K562 (cell line): ENCODE results near the gene WASF2. TPM values are rescaled to one million over a fixed set of nuclear protein-coding genes. Genes with fewer than 3 reads are reported as not detected.
A peak's percentile ranks its signal among the peaks of the same experiment; 100 is the strongest.

ENCODE experiments used
- ARID2 ChIP-seq: fragments of 450-650 bp; IDR thresholded peaks from 2 replicates; pipeline ENCODE4 v1.6.1; 2017; ENCODE audit warnings: antibody characterized with exemption, mild to moderate bottlenecking
- CREBBP ChIP-seq: IDR thresholded peaks from one replicate; pipeline ENCODE4 v1.6.1; 2012; ENCODE audit warnings: low read depth, mild to moderate bottlenecking, control low read depth, inconsistent platforms, low read length
- DIDO1 ChIP-seq: fragments of 450-650 bp; IDR thresholded peaks from 2 replicates; pipeline ENCODE4 v1.6.1; 2016; ENCODE audit warnings: low read depth, missing biosample characterization, missing genetic modification characterization
- ILF3 ChIP-seq: fragments of 450-650 bp; IDR thresholded peaks from 2 replicates; pipeline ENCODE4 v1.6.1; 2018; ENCODE audit warnings: antibody characterized with exemption, mild to moderate bottlenecking, moderate library complexity, borderline replicate concordance
- KAT7 ChIP-seq: sonication (generic); formaldehyde crosslinking; IDR thresholded peaks from 2 replicates; pipeline ENCODE4 v1.8.0; 2022; ENCODE audit warnings: missing genetic modification reagents, mild to moderate bottlenecking, borderline replicate concordance
- KDM2B ChIP-seq: fragments of 250-450 bp; sonication (Bioruptor Pico); IDR thresholded peaks from 2 replicates; pipeline ENCODE4 v1.8.0; 2021; ENCODE audit warnings: mild to moderate bottlenecking, moderate library complexity
- NR2C1 ChIP-seq, 2 experiments: fragments of 450-650 bp; IDR thresholded peaks; 2 replicates each; pipeline ENCODE4 v1.6.1; 2017; ENCODE audit warnings: mild to moderate bottlenecking in 2 of 2, antibody characterized with exemption in 1 of 2, inconsistent platforms in 1 of 2, missing compliant biosample characterization in 1 of 2, missing genetic modification characterization in 1 of 2
- NR2F6 ChIP-seq: fragments of 450-650 bp; formaldehyde crosslinking; IDR thresholded peaks from 2 replicates; pipeline ENCODE4 v1.4.0; 2020; ENCODE audit warnings: mild to moderate bottlenecking
- NR4A1 ChIP-seq, 2 experiments: fragments of 250-450 bp in 1 of 2; fragments of 450-650 bp in 1 of 2; sonication (Bioruptor Pico) in 1 of 2; IDR thresholded peaks; 2 replicates each; pipeline versions ENCODE4 v1.4.0 to v1.6.1; 2016 to 2020; ENCODE audit warnings: mild to moderate bottlenecking in 2 of 2, missing compliant biosample characterization in 1 of 2, missing genetic modification characterization in 1 of 2, moderate library complexity in 1 of 2
- PCBP2 ChIP-seq: fragments of 200-400 bp; formaldehyde crosslinking; IDR thresholded peaks from 2 replicates; pipeline ENCODE4 v1.6.1; 2018; ENCODE audit warnings: low read length, low read depth, mild to moderate bottlenecking, moderate library complexity; ENCODE audit not compliant: poor library complexity, severe bottlenecking
- POLR2G ChIP-seq: fragments of 200-400 bp; formaldehyde crosslinking; IDR thresholded peaks from 2 replicates; pipeline ENCODE4 v1.6.1; 2017; ENCODE audit warnings: low read depth, mild to moderate bottlenecking, antibody characterized with exemption, low read length, moderate library complexity
- POLR3G ChIP-seq: IDR thresholded peaks from 2 replicates; pipeline ENCODE4 v1.6.1; 2011; ENCODE audit not compliant: insufficient read length, insufficient replicate concordance; ENCODE audit errors: extremely low read depth
- RBFOX2 ChIP-seq: fragments of 200-400 bp; formaldehyde crosslinking; IDR thresholded peaks from 2 replicates; pipeline ENCODE4 v1.6.1; 2017; ENCODE audit warnings: low read depth, mild to moderate bottlenecking, low read length, moderate library complexity
- RCOR1 ChIP-seq, 2 experiments: IDR thresholded peaks; 2 replicates each; pipeline ENCODE4 v1.6.1; 2012; ENCODE audit warnings: low read depth in 2 of 2, low read length in 2 of 2, borderline replicate concordance in 1 of 2, improper control_type of control experiment in 1 of 2
- SMAD1 ChIP-seq: fragments of 150-350 bp; IDR thresholded peaks from 2 replicates; pipeline ENCODE4 v1.6.1; 2014; ENCODE audit warnings: low read length, low read depth; ENCODE audit not compliant: partially characterized antibody
- TEAD1 ChIP-seq, 2 experiments: fragments of 450-650 bp in 1 of 2; sonication (generic) in 1 of 2; formaldehyde crosslinking; IDR thresholded peaks; 2 replicates each; pipeline versions ENCODE4 v1.4.0 to v1.8.0; 2020 to 2022; ENCODE audit warnings: mild to moderate bottlenecking in 2 of 2, missing genetic modification reagents in 1 of 2
- XRCC3 ChIP-seq: fragments of 450-650 bp; IDR thresholded peaks from 2 replicates; pipeline ENCODE4 v1.6.1; 2017; ENCODE audit warnings: mild to moderate bottlenecking, moderate library complexity
- ZEB2 ChIP-seq: fragments of 450-650 bp; IDR thresholded peaks from 2 replicates; pipeline ENCODE4 v1.6.1; 2016
- ZKSCAN1 ChIP-seq: fragments of 150-350 bp; IDR thresholded peaks from 2 replicates; pipeline ENCODE4 v1.6.1; 2016; ENCODE audit warnings: low read depth, low read length
- ZNF174 ChIP-seq: fragments of 250-450 bp; sonication (Bioruptor Pico); IDR thresholded peaks from 2 replicates; pipeline ENCODE4 v1.4.0; 2020; ENCODE audit warnings: mild to moderate bottlenecking
- ZNF699 ChIP-seq: fragments of 250-450 bp; sonication (Bioruptor Pico); IDR thresholded peaks from 2 replicates; pipeline ENCODE4 v1.8.0; 2021; ENCODE audit warnings: mild to moderate bottlenecking, moderate library complexity; ENCODE audit not compliant: insufficient replicate concordance
- ZNF778 ChIP-seq: fragments of 450-650 bp; formaldehyde crosslinking; IDR thresholded peaks from 2 replicates; pipeline ENCODE4 v1.4.0; 2020; ENCODE audit warnings: mild to moderate bottlenecking, moderate library complexity
- ZSCAN29 ChIP-seq: fragments of 450-650 bp; IDR thresholded peaks from 2 replicates; pipeline ENCODE4 v1.6.1; 2017
- ZSCAN32 ChIP-seq: fragments of 450-650 bp; formaldehyde crosslinking; IDR thresholded peaks from 2 replicates; pipeline ENCODE4 v1.4.0; 2020; ENCODE audit warnings: mild to moderate bottlenecking, moderate library complexity
- polyA plus RNA-seq, 8 experiments: library from polyadenylated mRNA; depleted of rRNA in 4 of 8; stranded (reverse) in 5 of 8; unstranded in 3 of 8; fragments of >200 nt; fragmentation: Nextera tagmentation in 2 of 8; fragmentation: Illumina TruSeq in 1 of 8; extraction: Ambion mirVana in 2 of 8; extraction: Trizol in 1 of 8; gene quantifications; 2 replicates each; pipeline versions ENCODE4 v1.2.1 to v1.2.3, GENCODE V29; 2011 to 2014; ENCODE audit warnings: inconsistent platforms in 1 of 8, missing spikeins in 1 of 8
- total RNA-seq, 7 experiments: library from RNA; depleted of rRNA in 6 of 7; stranded (reverse); fragments of >200 nt in 6 of 7; fragmentation: Illumina TruSeq in 2 of 7; extraction: Trizol in 2 of 7; gene quantifications; 2 replicates each; pipeline versions ENCODE4 v1.2.1 to v1.2.3, GENCODE V29; 2011 to 2021; ENCODE audit warnings: low replicate concordance in 1 of 7
- TF ChIP-seq, protein P1 (sequence below), 2 experiments: fragments of 450-650 bp in 1 of 2; sonication (generic) in 1 of 2; formaldehyde crosslinking in 1 of 2; IDR thresholded peaks in 1 of 2; conservative IDR thresholded peaks in 1 of 2; 2 replicates each; pipeline versions ENCODE4 v1.6.1 to v1.8.1; 2016 to 2023; ENCODE audit warnings: mild to moderate bottlenecking in 2 of 2, moderate library complexity in 2 of 2, inconsistent platforms in 1 of 2, missing genetic modification reagents in 1 of 2
- TF ChIP-seq, protein P2 (sequence below): fragments of 250-450 bp; sonication (Bioruptor Pico); IDR thresholded peaks from 2 replicates; pipeline ENCODE4 v1.9.0; 2021; ENCODE audit warnings: mild to moderate bottlenecking
- TF ChIP-seq, protein P3 (sequence below): sonication (generic); formaldehyde crosslinking; IDR thresholded peaks from 2 replicates; pipeline ENCODE4 v1.8.1; 2023; ENCODE audit warnings: mild to moderate bottlenecking, missing genetic modification reagents, moderate library complexity

WASF2 gene
- total and polyA plus RNA-seq, 9 of the 15 experiments (the other 6 are each of a cell fraction or from before 2014, with no cell fraction given) = 8.2 to 163 (median 31.2) TPM

DNA sequence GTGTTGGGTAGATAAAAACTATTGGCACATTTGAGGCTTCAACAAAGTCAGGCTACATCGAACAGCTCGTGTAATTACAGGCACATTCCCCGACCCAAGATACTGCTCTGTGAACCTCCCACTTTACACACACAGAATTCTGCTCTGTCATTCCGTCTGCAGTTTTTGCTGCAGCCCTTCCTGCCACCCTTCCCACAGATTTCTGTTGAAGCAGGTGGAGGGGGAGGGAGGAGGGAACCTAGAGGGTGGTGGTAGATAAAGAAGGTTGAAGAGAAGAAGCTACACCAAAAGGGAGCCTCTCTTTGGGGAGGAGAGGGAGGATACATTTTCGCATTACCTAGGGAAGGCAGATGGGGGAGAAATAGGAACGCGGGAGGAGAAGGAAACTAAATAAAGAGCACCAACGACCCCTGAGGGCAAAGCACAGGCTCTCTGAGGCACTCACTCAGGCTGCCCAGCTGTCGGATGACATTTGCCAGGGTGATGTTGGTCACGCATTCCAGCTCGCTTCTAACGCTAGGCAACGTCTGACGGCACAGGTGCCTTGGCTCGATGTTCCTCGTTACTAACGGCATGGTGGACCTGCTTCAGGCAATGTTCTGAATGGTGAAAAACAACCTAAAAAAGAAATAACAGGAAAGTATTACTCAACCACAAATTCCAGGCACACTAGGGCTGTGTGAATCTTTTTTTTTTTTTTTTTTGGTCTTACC is 61.5 kb downstream of the WASF2 start (continued):
- TF ChIP-seq PCBP2 = no peak
- no peak for TF ChIP-seq NR2C1 (IDR thresholded peaks at IDR 0.05)
- no peak for TF ChIP-seq NR2C1 (tag; IDR thresholded peaks at IDR 0.05)
- no peak for TF ChIP-seq ZNF699
- no peak for TF ChIP-seq KDM2B (CRISPR knock-in tag)
- TF ChIP-seq DIDO1 (tag) = no peak
- peak; percentile 39; the same call in 1 of the 2 replicates for TF ChIP-seq ZSCAN29
- TF ChIP-seq XRCC3 = no peak
- TF ChIP-seq ILF3 = no peak
- TF ChIP-seq RCOR1 (IDR thresholded peaks at IDR 0.05; ENCODE audit: borderline replicate concordance in 1 of 2, low read depth in 2 of 2, low read length in 2 of 2) = peak; percentile 89 to 99; a peak in 3 of 4 replicates
- TF ChIP-seq ZEB2 = peak; percentile 95
- TF ChIP-seq, protein P1, sequence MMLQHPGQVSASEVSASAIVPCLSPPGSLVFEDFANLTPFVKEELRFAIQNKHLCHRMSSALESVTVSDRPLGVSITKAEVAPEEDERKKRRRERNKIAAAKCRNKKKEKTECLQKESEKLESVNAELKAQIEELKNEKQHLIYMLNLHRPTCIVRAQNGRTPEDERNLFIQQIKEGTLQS (IDR thresholded peaks at IDR 0.05) = no peak
- TF ChIP-seq, protein P1 (CRISPR knock-in tag; conservative IDR thresholded peaks at IDR 0.05) = no peak
- TF ChIP-seq ZSCAN32 = no peak
- TF ChIP-seq POLR2G = no peak
- TF ChIP-seq NR4A1 (CRISPR knock-in tag; IDR thresholded peaks at IDR 0.05) = no peak
- TF ChIP-seq NR4A1 (tag; IDR thresholded peaks at IDR 0.05) = 0 out of 2 replicates have a peak, but pooled peaks have one; percentile 63
- no peak for TF ChIP-seq SMAD1
- TF ChIP-seq, protein P2, sequence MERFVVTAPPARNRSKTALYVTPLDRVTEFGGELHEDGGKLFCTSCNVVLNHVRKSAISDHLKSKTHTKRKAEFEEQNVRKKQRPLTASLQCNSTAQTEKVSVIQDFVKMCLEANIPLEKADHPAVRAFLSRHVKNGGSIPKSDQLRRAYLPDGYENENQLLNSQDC (CRISPR knock-in tag) = no peak
- TF ChIP-seq, protein P3, sequence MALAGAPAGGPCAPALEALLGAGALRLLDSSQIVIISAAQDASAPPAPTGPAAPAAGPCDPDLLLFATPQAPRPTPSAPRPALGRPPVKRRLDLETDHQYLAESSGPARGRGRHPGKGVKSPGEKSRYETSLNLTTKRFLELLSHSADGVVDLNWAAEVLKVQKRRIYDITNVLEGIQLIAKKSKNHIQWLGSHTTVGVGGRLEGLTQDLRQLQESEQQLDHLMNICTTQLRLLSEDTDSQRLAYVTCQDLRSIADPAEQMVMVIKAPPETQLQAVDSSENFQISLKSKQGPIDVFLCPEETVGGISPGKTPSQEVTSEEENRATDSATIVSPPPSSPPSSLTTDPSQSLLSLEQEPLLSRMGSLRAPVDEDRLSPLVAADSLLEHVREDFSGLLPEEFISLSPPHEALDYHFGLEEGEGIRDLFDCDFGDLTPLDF (CRISPR knock-in tag) = no peak
- TF ChIP-seq ZNF778 (CRISPR knock-in tag) = no peak
- TF ChIP-seq ZNF174 (CRISPR knock-in tag) = no peak
- 0 out of 2 replicates have a peak, but pooled peaks have one; percentile 23 for TF ChIP-seq ZKSCAN1
- TF ChIP-seq POLR3G = no peak
- TF ChIP-seq CREBBP = no peak
- TF ChIP-seq RBFOX2 = no peak
- no peak for TF ChIP-seq KAT7 (CRISPR knock-in tag)
- TF ChIP-seq ARID2 = 0 out of 2 replicates have a peak, but pooled peaks have one; percentile 38
- 0 out of 4 replicates have a peak, but pooled peaks have one; percentile 35 to 37 for TF ChIP-seq TEAD1 (CRISPR knock-in tag; IDR thresholded peaks at IDR 0.05)
- TF ChIP-seq NR2F6 (CRISPR knock-in tag) = no peak
